GM19238 (cell line): ENCODE measurements around the gene B3GALNT2.
A peak's percentile ranks its signal among the peaks of the same experiment; 100 is the strongest.

Source experiments
- DNase-seq: peaks from one replicate; pipeline ENCODE4 v3.0.0; 2011; ENCODE audit warnings: low spot score; ENCODE audit not compliant: insufficient read length

Gene B3GALNT2

GRCh38 chr1:235455823-235456222 is 48.4 kb downstream of the B3GALNT2 start:
- no peak for DNase-seq

GRCh38 chr1:235455097-235455496 is 49.2 kb downstream of the B3GALNT2 start:
- DNase-seq: no peak

- no peak for DNase-seq
Observed at GRCh38 chr1:235454021-235454420, 50.2 kb downstream of the B3GALNT2 start.

GRCh38 chr1:235450886-235451483 is 53.3 kb downstream of the B3GALNT2 start:
- no peak for DNase-seq

- DNase-seq: no peak
Observed at GRCh38 chr1:235450433-235450832, 53.8 kb downstream of the B3GALNT2 start.

- DNase-seq: no peak
Observed at GRCh38 chr1:235448616-235449015, 55.6 kb downstream of the B3GALNT2 start.

GRCh38 chr1:235442788-235443429 is 61.3 kb downstream of the B3GALNT2 start:
- DNase-seq: no peak

GRCh38 chr1:235441159-235441685 is 63.0 kb downstream of the B3GALNT2 start:
- DNase-seq: no peak

GRCh38 chr1:235434001-235434400 is 70.3 kb downstream of the B3GALNT2 start:
- no peak for DNase-seq

- no peak for DNase-seq
Observed at GRCh38 chr1:235430991-235431390, 73.3 kb downstream of the B3GALNT2 start.

GRCh38 chr1:235429143-235429542 is 75.1 kb downstream of the B3GALNT2 start:
- no peak for DNase-seq

- DNase-seq: no peak
Observed at GRCh38 chr1:235427447-235427846, 76.8 kb downstream of the B3GALNT2 start.

GRCh38 chr1:235426680-235427079 is 77.6 kb downstream of the B3GALNT2 start:
- no peak for DNase-seq

- DNase-seq: no peak
Observed at GRCh38 chr1:235426143-235426542, 78.1 kb downstream of the B3GALNT2 start.

- DNase-seq: no peak
Observed at GRCh38 chr1:235425357-235425756, 78.9 kb downstream of the B3GALNT2 start.

GRCh38 chr1:235424092-235424491 is 80.2 kb downstream of the B3GALNT2 start:
- DNase-seq: no peak

- peak; percentile 11 for DNase-seq
Observed at GRCh38 chr1:235423214-235423652, 81.0 kb downstream of the B3GALNT2 start.

- DNase-seq: no peak
Observed at GRCh38 chr1:235421751-235422150, 82.5 kb downstream of the B3GALNT2 start.

GRCh38 chr1:235417086-235417697 is 87.1 kb downstream of the B3GALNT2 start:
- peak; percentile 55 for DNase-seq

GRCh38 chr1:235416662-235417049 is 87.6 kb downstream of the B3GALNT2 start:
- DNase-seq: no peak

GRCh38 chr1:235415008-235415904 is 89.0 kb downstream of the B3GALNT2 start:
- peak; percentile 63 for DNase-seq
